HepG2 (cell line): ENCODE data around the gene NBPF6.
"Not testable (repeated sequence)": the region's sequence is repeated elsewhere in the genome, so short reads cannot be mapped to it uniquely, and the experiment has no call there.

Source experiments
- ADNP ChIP-seq: sonication (generic); formaldehyde crosslinking; IDR thresholded peaks from 2 replicates; pipeline ENCODE4 v1.4.0; 2020; ENCODE audit warnings: missing genetic modification reagents
- BHLHE40 ChIP-seq: IDR thresholded peaks from 2 replicates; pipeline ENCODE4 v1.6.1; 2011; ENCODE audit warnings: low read length, improper control_type of control experiment
- DNMT3B ChIP-seq: conservative IDR thresholded peaks from 2 replicates; pipeline ENCODE4 v1.6.1; 2016; ENCODE audit warnings: missing biosample characterization, control low read depth
- EZH2 ChIP-seq: conservative IDR thresholded peaks from 2 replicates; pipeline ENCODE4 v1.6.1; 2012; ENCODE audit warnings: mild to moderate bottlenecking, low read depth, low read length, moderate library complexity
- MIER2 ChIP-seq: IDR thresholded peaks from 2 replicates; pipeline ENCODE4 v1.6.1; 2016; ENCODE audit warnings: missing biosample characterization, missing genetic modification reagents
- POLR2AphosphoS5 ChIP-seq: IDR thresholded peaks from 2 replicates; pipeline ENCODE4 v1.6.1; 2012; ENCODE audit warnings: low read depth, low read length
- SMAD1 ChIP-seq: sonication (generic); formaldehyde crosslinking; IDR thresholded peaks from 2 replicates; pipeline ENCODE4 v1.4.0; 2020; ENCODE audit warnings: missing genetic modification reagents, low read depth, mild to moderate bottlenecking, borderline replicate concordance
- SP2 ChIP-seq: sonication (generic); formaldehyde crosslinking; IDR thresholded peaks from 2 replicates; pipeline ENCODE4 v1.5.1; 2020; ENCODE audit warnings: mild to moderate bottlenecking, missing genetic modification reagents
- THAP11 ChIP-seq: IDR thresholded peaks from 2 replicates; pipeline ENCODE4 v1.6.1; 2016; ENCODE audit warnings: missing biosample characterization, missing genetic modification reagents
- ZNF614 ChIP-seq: IDR thresholded peaks from 2 replicates; pipeline ENCODE4 v1.6.1; 2018; ENCODE audit warnings: missing biosample characterization, missing genetic modification reagents, inconsistent platforms, borderline replicate concordance
- TF ChIP-seq, protein P1 (sequence below): IDR thresholded peaks from 2 replicates; pipeline ENCODE4 v1.6.1; 2016; ENCODE audit warnings: control low read depth

DNA sequence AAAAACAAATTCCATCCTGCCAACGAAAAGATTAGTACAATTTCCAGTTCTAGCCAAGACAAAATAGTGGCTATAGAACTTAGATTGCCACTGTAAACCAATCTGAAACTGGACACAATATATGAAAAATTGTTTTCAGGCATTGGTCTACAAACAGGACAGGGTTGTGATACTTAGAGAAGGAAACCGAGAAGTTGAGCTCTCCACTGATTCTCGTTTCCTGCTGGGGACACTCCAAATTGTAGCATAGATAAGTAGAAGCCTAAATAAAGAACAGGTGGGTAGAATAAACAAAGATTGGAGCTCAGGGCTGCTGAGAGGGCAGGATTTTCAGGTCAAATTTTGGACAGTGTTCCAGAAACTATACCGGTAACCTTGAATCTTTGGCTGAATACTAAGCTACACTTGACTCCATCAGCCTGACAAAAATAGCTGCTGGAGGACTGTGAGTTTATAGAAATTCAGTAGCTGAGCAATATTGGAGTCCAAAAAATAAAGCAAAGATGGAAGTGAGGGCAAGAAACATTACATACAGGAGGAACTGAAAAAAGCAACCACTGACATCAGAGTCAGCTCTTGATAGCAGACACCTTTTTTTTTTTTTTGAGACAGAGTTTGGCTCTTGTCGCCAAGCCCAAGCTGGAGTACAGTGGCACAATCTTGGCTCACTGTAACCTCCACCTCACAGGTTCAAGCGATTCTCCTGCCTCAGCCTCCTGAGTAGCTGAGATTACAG is 38.9 kb upstream of the NBPF6 start:
- not testable (repeated sequence) for TF ChIP-seq ADNP; SP2 (CRISPR knock-in tag); ZNF614 (CRISPR knock-in tag); POLR2AphosphoS5; MIER2; EZH2; DNMT3B (CRISPR knock-in tag); THAP11 (CRISPR knock-in tag); BHLHE40; SMAD1
- TF ChIP-seq, protein P1, sequence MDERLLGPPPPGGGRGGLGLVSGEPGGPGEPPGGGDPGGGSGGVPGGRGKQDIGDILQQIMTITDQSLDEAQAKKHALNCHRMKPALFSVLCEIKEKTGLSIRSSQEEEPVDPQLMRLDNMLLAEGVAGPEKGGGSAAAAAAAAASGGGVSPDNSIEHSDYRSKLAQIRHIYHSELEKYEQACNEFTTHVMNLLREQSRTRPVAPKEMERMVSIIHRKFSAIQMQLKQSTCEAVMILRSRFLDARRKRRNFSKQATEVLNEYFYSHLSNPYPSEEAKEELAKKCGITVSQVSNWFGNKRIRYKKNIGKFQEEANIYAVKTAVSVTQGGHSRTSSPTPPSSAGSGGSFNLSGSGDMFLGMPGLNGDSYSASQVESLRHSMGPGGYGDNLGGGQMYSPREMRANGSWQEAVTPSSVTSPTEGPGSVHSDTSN (CRISPR knock-in tag): not testable (repeated sequence)
